ENCODE results near the gene WAS. TPM values are rescaled to one million over a fixed set of nuclear protein-coding genes. Genes with fewer than 3 reads are reported as not detected.

WAS gene
- total RNA-seq, 1 donor from 2014 or later, result 2.8 TPM

DNA sequence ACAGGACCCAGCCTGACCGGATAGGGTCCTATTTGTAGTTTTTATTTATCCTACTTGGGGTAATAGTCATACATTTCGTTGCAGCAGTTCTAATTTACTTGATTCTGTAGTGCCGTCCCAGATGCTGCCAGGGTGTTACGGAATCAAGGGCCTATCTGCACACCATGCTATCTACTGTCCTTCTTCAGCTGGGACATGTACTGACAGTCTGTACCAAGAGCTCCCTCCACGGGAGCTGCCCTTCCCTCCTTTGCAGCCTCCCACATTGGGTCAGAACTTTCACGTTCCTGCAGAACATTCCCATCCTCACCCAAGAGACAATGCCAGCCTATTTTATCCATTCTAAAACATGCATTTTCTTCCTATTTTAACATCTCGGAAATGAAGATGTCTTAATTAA lies 19.6 kb downstream of the WAS start:
- intact Hi-C loops (cut with DNase I), result no loop called here
- DNase-seq (ENCODE audit: low spot score), result peak; percentile 5

DNA sequence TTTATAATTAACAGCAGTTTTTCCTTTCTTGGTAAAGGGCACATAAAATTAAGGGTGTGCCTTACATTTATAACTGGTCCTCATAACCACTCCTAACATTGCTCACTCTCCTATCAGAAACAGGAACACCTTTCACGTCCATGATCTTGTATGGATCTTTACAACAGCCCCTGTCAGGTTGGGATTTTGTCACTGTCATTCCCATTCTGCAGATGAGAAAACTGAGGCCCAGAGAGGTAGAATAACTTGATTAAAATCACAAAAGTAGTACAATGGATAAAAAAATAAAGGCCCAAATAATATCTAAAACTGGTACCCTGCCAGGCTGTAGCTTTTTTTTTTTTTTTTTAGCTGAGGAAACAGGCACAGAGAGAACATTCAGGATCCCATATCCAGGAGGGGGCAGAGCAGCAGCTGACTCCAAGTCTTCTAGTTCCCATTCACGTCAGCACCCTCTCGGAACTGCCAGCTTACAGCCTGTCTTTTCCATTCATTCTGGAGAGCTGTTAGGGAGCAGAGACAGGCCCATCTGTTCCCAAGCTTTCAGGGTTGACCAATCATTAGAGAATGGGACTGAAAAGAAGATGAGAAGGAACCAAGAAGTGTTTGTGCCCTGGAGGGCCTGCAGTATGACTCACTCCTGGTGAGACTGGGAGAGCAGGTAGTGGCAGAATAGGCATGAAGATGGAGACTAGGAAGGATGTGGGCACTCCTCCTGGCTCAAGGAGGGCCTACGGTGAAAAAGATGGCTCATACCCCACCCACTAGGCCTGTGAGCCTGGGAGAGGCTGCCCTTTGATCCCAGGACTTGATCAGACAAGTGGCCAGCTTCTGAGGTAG lies 20.3 kb downstream of the WAS start:
- intact Hi-C loops (cut with DNase I), result no loop called here
- no peak for DNase-seq (ENCODE audit: low spot score)

DNA sequence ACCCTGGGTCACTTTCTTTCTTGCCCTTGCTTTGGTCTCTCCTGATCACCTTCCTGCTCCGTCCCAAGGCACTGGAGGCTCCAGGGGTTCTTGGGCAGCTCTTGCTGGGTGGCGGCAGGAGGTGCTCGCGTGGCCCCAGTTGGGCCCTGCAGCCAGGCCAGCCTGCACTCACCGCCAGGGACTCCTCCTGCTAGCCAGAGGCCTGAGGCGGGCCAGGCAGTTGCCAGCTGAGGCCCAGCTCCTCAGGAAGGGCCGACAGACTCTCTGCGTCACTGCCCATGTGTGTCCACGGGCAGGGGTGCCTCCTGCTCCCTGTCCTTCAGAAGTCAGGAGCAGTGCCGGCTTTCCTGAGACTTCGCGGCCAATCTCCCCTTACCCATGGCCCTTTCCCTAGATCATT lies 22.3 kb downstream of the WAS start:
- DNase-seq (ENCODE audit: low spot score), result no peak
- intact Hi-C loops (cut with DNase I), result no loop called here

DNA sequence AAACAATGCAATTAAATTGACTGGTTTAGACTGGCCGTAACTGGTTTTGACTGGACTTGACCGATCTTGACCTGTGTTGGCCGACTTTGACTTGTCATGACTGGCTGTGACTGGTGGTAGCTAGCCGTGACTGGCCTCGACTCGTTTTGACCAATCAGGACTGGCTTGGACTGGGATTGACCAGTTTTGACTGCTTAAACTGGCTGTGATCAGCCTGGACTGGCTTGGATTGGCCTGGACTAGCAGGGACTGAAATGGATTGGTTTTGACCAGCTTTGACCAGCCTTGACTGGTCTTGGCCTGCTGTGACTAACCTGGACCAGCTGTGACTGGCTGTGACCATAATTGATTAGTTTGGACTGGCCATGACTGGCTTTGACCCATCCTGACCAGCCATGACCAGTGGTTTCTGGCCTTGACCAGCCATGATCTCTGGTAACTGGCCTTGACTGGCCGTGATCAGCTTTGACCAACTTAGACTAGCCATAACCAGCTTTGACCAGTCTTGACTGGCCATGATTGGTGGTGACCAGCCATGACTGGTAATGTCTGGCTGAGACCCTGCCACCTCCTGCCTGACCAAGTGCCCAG lies 26.0 kb downstream of the WAS start:
- intact Hi-C loops (cut with DNase I), result no loop called here

DNA sequence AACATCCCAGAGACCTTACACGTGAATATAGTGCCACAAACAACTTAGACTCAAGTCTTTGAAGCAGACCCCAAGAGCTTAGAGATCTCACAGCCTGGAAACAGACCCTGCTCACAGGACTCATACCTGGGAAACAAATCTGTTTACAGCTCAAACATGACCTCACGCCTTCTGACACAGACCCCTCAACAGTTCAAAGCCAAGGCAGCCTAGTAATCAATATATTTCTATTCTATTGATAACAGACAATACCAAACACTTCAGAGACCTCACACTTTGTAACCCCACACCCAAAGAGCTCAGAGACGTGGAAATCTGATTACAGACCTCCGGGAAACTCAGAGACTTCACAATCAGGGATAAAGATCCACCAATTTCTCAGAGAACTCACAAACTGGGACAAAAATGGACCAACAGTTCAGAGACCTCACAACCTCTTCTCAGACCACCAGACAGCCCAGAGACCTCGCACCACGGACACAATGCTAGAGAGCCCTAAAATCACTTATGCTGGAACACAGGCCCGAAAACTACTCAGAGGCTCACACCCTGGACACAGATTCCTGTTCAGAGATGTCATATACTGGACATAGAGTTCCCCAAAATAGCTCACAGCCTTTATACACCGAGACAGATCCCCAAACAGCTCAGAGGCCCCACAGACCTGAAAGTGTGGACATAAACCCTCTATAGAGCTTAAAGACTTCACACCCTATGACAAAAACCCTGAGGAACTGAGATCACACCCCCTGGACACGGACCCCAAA lies 27.7 kb downstream of the WAS start:
- DNase-seq (ENCODE audit: low spot score), result no peak
- intact Hi-C loops (cut with DNase I), result no loop called here

More for the DNA sequence above, 26.0 kb downstream of the WAS start:
- DNase-seq (ENCODE audit: low spot score), result no peak

DNA sequence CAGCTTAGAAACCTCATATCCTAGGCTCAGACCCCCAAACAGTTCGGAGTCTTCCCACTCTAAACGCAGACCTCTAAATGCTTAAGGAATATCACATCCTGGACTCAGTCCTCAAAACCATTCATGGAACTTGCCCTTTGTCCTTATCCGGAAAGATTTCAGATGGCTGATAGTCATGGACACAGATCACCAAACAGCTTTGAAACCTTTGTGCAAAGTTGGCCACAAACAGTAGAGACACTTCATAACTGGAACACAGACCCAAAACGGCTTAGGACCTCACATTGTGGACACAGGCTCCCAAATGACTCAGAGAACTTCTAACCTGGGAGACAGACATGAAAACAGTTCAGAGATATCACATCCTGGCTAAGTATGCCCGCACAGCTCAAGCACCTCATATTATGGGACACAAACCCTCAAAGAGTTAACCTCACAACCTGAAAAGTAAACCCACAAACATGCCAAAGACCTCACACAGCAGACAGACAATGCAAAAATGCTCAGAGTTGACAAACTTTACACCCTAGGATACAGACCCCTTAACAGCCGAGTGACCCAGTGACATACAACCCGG lies 28.4 kb downstream of the WAS start:
- DNase-seq (ENCODE audit: low spot score), result no peak
- intact Hi-C loops (cut with DNase I), result no loop called here

DNA sequence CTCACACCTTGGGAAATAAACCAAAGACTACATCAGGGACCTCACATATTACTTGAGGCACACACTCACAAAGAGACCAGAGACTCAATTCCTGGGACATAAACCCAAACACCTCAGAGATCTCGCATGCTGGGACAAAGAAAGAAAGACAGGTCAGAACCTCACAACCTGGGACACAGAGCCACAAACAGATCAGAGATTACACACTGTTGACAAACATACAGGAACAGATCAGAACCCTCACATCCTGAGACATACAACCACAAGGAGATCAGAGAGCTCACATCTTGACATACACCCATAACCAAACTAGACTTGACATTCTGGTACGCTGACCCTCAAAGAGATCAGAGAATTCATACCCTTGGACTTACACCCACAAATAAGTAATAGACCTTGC lies 30.2 kb downstream of the WAS start:
- DNase-seq (ENCODE audit: low spot score), result no peak
- intact Hi-C loops (cut with DNase I), result no loop called here

DNA sequence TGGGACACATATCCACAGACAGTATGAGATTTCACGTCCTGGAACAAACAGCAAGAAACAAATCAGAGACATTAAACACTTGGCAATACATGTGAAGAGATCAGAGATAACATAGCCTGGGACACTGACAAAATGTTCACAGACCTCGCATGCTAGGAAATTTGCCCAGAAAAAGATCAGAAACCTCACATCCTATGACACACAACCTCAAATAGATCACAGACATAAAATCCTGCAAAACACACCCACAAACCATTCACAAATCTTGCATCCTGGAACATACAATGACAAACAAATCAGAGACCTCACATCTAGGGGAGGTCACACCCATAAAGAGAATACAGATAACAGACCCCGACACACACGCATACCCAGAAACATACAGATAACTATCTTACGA lies 31.0 kb downstream of the WAS start:
- intact Hi-C loops (cut with DNase I), result no loop called here
- no peak for DNase-seq (ENCODE audit: low spot score)

DNA sequence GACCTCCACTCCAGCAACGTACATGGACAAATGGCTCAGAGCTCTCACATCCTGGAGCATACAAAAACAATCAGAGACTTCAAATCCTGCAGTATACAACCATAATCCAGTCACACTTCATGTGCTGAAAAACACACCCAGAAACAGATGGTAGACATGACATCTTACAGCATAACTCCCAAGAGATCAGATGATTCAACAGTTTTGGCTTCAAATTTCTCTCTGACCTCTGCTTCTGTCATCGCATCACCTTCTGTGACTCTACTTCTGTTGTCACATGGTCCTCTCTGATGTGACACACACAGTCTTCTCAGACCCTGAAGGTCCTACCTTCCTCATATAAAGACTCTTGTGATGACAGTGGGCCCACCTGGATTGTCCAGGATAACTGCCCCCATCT lies 31.5 kb downstream of the WAS start:
- no peak for DNase-seq (ENCODE audit: low spot score)
- intact Hi-C loops (cut with DNase I), result no loop called here

DNA sequence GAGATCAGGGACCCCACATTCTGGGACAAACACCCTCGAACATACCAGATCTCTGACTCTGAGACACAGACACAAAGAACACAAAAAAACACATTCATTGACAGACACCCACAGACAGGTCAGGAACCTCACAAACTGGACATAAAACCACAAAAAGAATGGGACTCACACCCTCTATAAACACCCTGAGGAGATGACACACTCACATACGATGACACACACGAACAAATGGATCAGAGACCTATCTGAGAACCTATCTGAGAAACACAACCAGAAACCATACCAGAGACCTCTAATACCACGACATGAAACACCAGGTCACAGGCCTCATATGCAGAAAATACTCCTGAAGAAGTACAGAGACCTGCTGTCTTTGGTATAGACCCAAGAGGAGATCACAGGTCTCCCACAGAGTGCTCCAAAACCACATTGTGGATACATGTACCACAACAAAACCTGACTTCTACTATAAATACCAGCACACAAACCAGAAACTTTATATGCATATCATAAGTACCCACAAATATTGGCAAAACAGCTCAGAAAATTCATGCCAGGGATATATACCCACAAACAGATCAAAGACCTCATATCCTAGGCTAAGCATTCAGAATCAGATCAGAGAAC lies 32.4 kb downstream of the WAS start:
- intact Hi-C loops (cut with DNase I), result no loop called here
- no peak for DNase-seq (ENCODE audit: low spot score)

DNA sequence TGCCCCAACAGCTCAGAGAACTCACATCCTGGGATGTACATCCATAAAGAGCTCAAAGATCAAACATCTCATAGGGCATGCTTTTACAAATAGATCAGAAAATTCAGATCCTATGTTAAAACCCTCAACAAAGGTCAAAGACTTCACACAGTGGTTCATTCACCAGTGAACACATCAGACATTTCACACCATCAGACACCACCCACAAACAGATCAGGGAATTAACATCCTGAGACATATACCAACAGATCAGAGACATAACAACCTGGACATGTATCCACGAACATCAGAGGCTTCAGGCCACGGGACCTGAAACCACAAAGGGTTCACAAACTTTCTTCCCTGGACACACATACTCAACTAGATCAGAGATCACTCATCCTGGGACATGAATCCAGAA lies 36.4 kb downstream of the WAS start:
- intact Hi-C loops (cut with DNase I), result no loop called here
- no peak for DNase-seq (ENCODE audit: low spot score)

DNA sequence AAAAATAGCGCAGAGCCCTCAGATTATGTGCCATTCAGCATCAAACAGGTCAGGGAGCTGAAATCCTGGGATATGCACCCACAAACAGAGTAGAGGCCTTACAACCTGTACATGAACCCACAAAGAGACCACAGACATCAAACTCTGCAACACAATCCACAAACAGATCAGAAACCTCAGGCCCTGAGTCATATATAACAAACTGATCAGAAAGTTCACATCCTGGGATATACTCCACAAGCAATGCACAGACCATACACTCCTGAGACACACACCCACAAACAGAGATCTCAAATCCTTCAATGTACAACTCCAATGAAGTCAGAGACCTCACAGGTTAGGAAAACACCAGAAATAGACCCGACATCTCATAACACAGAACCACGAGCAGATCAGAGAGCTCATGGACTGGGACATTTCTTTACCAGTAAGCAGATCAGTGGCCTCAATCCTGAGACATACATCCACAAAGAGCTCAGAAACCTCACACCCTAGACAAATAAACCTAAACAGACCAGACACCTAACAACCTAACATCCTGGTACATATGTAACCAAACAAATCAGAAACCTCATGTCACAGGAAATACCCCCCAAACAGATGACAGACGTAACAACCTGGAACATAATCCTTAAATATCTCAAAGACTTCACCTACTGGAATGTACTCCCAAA lies 37.1 kb downstream of the WAS start:
- no peak for DNase-seq (ENCODE audit: low spot score)
- intact Hi-C loops (cut with DNase I), result no loop called here

DNA sequence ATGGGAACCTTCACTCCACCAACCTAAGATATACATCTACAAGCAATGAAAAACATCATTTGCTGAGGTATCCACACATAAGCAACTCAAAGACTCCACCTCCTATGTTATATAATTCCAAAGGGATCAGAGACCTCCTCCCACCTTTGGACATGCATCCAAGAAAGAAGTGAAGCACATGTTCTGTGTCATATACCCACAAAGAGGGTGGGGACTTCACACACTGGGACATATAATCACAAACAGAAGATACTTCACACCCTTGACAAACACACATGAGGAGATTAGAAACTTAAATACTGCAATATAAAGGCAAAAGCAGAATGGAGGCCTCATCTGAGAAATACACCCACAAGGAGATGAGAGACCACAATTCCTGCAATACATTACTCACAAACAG lies 38.3 kb downstream of the WAS start:
- DNase-seq (ENCODE audit: low spot score), result no peak
- intact Hi-C loops (cut with DNase I), result no loop called here

DNA sequence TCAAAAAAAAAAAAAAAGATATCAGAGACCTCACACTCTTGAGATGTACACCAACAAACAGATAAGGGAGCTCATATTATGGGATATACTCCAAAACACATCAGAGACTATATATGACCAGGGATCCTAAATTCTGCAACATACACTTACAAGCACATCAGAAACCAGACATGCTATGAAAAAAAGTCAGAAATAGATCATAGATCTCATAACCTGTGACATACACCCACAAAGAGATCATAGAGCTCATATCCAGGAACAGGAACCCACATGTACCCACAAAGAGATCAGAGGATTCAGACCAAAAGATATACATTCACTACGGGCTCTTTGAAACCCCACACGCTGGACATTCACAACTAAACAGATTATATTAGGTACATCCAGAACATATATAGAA lies 43.0 kb downstream of the WAS start:
- no peak for DNase-seq (ENCODE audit: low spot score)
- intact Hi-C loops (cut with DNase I), result no loop called here

DNA sequence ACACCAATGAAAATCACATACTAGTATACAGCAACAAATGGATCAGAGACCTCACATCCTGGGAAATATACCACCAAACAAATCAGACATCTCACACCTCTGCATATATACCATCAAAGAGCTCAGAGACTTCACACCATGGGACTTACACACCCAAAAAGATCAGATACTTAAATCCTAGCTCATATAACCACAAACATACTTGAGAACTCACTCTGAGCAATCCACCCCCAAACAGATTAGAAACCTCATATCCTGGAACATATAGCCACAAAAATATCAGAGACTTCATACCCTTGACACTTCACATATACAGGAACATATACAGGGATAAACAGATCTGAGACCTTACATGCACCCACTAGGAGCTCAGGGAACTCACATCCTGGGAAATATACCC lies 45.1 kb downstream of the WAS start:
- intact Hi-C loops (cut with DNase I), result no loop called here
- no peak for DNase-seq (ENCODE audit: low spot score)

DNA sequence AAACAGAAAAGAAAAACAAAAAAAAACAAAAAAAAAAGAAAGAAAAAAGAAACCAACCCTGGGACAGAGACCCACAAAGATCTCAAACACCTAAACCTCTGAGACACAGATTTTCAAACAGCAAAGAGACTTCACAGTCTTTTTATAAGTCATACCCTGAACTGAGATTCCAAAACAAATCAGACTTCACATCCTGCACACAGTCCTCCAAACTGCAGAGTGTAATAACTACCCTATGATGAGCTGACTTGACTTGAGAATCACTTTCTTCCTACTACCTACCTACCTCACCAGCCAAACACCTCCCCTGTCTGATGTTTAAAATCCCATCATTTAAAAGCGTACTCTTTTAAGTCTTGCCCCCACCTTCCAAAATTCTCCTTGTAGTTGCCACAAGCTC lies 52.7 kb downstream of the WAS start:
- no peak for DNase-seq (ENCODE audit: low spot score)
- intact Hi-C loops (cut with DNase I), result loop anchor here (2.0 to 5.0 kb wide), 3 partner anchors 40 to 176 kb away; partner anchors contain the start of genes HDAC6, SLC35A2 and SUV39H1

DNA sequence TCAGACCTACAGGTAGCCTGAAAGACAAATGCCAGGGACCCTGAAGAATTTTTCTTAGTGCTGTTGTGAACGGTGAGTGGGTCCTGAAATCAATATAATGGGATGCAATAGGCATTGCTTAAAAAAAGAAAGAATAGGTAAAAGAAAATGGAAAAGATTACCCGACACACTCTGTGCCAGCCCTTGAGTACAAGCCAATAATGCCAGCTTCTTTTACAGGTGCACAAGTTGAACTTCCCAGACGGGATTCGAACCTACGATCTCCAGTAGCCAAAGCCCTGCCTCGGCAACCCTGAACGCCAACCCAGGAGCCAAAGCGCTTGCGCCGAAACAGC lies 53.2 kb downstream of the WAS start:
- DNase-seq (ENCODE audit: low spot score), result no peak
- intact Hi-C loops (cut with DNase I), result loop anchor here (2.0 to 5.0 kb wide), 3 partner anchors 40 to 175 kb away; partner anchors contain the start of genes HDAC6, SLC35A2 and SUV39H1

DNA sequence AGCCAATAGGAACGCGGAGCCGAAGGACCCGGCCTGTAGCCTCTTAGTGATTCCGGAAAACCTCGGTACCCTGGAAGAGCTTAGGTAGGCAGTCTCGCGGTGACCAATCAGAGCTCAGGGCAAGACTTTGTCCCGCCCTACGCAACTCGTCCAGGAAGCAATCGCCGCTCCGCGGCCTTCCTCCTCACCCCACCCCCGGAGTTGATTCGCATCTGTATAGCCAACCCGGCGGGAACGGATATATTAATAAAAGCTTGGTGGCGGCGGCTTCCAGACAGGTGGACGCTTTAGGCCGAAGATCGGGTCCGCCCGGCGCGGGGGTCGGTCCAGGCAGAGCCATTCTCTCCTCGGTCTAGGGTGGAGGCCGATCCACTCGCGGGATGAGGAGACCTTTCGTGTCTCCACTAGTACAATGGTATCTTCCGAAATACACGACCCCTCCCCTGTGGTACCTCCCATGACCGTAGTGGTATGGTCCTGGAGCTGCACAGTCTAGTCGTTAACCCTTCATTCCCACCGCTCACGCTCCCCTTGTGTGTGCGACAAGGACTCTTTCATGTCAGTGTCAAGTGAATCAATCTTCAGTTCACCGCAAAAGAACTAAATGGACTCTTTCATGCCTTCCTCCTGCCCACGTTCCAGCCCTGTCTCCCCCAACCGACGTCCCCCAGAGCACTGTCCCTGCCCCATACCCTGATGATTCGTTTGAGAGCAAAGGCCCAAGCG lies 53.8 kb downstream of the WAS start:
- DNase-seq (ENCODE audit: low spot score), result peak; percentile 94
- intact Hi-C loops (cut with DNase I), result loop anchor here (2.0 to 5.0 kb wide), 3 partner anchors 41 to 175 kb away; partner anchors contain the start of genes HDAC6, SLC35A2 and SUV39H1
